KMS-11 (cell line): ENCODE results near the gene MYBL2.
"Not testable (repeated sequence)": the region's sequence is repeated elsewhere in the genome, so short reads cannot be mapped to it uniquely, and the experiment has no call there.

Source experiments
- H2AFZ ChIP-seq: fragments of 200-600 bp; sonication (generic); 2 replicates; pipeline ENCODE4 v1.6.1; 2016; ENCODE audit warnings: antibody characterized with exemption, mixed run types, low read depth
- H3K27ac ChIP-seq: fragments of 200-600 bp; sonication (generic); 2 replicates; pipeline ENCODE4 v1.6.1; 2016; ENCODE audit warnings: mild to moderate bottlenecking, mixed run types
- H3K27me3 ChIP-seq: fragments of 200-600 bp; sonication (generic); 2 replicates; pipeline ENCODE4 v1.6.1; 2017; ENCODE audit warnings: mild to moderate bottlenecking, low read depth, mixed run types, moderate library complexity; ENCODE audit not compliant: insufficient read depth
- H3K36me3 ChIP-seq: fragments of 200-600 bp; sonication (generic); 2 replicates; pipeline ENCODE4 v1.6.1; 2017; ENCODE audit warnings: mild to moderate bottlenecking, mixed run types; ENCODE audit not compliant: insufficient read depth
- H3K4me1 ChIP-seq: fragments of 200-600 bp; sonication (generic); 2 replicates; pipeline ENCODE4 v1.6.1; 2016; ENCODE audit warnings: mild to moderate bottlenecking, low read depth, mixed run types; ENCODE audit not compliant: poor library complexity, severe bottlenecking
- H3K4me2 ChIP-seq: fragments of 200-600 bp; sonication (generic); 2 replicates; pipeline ENCODE4 v1.7.0; 2016; ENCODE audit warnings: mild to moderate bottlenecking, mixed run types
- H3K4me3 ChIP-seq: fragments of 200-600 bp; sonication (generic); IDR thresholded peaks from 2 replicates; pipeline ENCODE4 v1.6.1; 2017; ENCODE audit warnings: low read depth, low read length, mixed read lengths; ENCODE audit not compliant: insufficient read depth
- H3K79me2 ChIP-seq: fragments of 200-600 bp; sonication (generic); 2 replicates; pipeline ENCODE4 v1.6.1; 2016; ENCODE audit warnings: low read depth, mixed run types; ENCODE audit not compliant: insufficient read depth
- H3K9ac ChIP-seq: fragments of 200-600 bp; sonication (generic); 2 replicates; pipeline ENCODE4 v1.6.1; 2016; ENCODE audit warnings: mild to moderate bottlenecking, mixed run types
- H4K20me1 ChIP-seq: fragments of 200-600 bp; sonication (generic); 2 replicates; pipeline ENCODE4 v1.6.1; 2016; ENCODE audit warnings: mild to moderate bottlenecking, mixed run types; ENCODE audit not compliant: insufficient read depth
- TF ChIP-seq, protein P1 (sequence below): fragments of 200-600 bp; sonication (generic); conservative IDR thresholded peaks from 2 replicates; pipeline ENCODE4 v1.6.1; 2017; ENCODE audit warnings: low read depth, mild to moderate bottlenecking, antibody characterized with exemption, low read length, moderate library complexity, mixed read lengths

Gene MYBL2

DNA sequence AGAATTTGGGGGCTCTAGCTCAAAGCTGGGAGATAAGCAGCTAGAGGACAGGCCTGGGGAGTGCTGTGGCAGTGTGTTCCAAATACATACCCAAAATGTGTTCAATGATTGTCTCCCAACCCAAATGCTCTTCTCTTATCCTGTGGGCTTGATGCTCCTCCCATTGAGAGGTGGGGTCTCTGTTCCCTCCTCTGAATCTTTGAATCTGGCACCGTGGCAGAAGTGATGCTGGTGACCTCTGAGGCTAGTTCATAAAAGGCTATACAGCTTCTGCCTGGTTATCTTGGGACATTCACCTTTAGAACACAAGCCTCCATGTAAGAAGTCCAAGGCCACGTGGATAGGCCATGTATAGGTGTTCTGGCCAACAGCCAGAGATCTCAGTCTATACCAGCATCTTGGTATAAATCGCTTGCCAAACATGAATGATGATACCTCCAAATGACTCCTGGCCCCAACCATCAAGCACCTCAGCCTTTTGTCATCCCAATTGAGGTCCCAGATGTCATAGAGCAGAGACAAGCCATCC lies 15.9 kb upstream of the MYBL2 start:
- TF ChIP-seq, protein P1, sequence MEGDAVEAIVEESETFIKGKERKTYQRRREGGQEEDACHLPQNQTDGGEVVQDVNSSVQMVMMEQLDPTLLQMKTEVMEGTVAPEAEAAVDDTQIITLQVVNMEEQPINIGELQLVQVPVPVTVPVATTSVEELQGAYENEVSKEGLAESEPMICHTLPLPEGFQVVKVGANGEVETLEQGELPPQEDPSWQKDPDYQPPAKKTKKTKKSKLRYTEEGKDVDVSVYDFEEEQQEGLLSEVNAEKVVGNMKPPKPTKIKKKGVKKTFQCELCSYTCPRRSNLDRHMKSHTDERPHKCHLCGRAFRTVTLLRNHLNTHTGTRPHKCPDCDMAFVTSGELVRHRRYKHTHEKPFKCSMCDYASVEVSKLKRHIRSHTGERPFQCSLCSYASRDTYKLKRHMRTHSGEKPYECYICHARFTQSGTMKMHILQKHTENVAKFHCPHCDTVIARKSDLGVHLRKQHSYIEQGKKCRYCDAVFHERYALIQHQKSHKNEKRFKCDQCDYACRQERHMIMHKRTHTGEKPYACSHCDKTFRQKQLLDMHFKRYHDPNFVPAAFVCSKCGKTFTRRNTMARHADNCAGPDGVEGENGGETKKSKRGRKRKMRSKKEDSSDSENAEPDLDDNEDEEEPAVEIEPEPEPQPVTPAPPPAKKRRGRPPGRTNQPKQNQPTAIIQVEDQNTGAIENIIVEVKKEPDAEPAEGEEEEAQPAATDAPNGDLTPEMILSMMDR: no peak
- H4K20me1 ChIP-seq: no peaks in the 10 kb centered on the region
- no peak overlapping the region for H3K9ac ChIP-seq
- H3K4me3 ChIP-seq: no peak overlapping the region
- H3K36me3 ChIP-seq: no peaks in the 10 kb centered on the region; the same call in 1 of the 2 replicates
- no peaks in the 10 kb centered on the region for H3K27me3 ChIP-seq
- H3K27ac ChIP-seq: no peak overlapping the region
- H2AFZ ChIP-seq: no peak overlapping the region
- H3K4me1 ChIP-seq: peaks cover 1% of the 10 kb centered on the region
- no peak overlapping the region for H3K4me2 ChIP-seq
- H3K79me2 ChIP-seq: no peaks in the 10 kb centered on the region

DNA sequence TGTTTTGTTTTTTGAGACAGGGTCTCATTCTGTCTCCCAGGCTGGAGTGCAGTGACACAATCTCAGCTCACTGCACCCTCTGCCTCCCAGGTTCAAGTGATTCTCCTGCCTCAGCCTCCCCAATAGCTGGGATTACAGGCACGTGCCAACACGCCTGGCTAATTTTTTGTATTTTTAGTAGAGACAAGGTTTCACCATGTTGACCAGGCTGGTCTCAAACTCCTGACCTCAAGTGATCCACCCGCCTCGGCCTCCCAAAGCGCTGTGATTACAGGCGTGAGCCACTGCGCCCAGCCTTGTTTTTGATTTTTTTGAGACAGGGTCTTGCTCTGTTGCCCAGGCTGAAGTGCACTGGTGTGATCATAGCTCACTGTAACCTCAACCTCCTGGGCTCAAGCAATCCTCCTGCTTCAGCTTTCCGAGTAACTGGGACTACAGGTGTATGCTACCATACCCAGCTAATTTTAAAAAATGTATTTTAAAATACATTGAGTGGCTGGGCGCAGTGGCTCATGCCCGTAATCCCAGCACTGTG lies 15.2 kb upstream of the MYBL2 start:
- H3K36me3 ChIP-seq, H3K27me3 ChIP-seq, H4K20me1 ChIP-seq, H3K4me1 ChIP-seq, H2AFZ ChIP-seq, H3K4me3 ChIP-seq, H3K9ac ChIP-seq, H3K27ac ChIP-seq, H3K4me2 ChIP-seq, H3K79me2 ChIP-seq: not testable (repeated sequence)

DNA sequence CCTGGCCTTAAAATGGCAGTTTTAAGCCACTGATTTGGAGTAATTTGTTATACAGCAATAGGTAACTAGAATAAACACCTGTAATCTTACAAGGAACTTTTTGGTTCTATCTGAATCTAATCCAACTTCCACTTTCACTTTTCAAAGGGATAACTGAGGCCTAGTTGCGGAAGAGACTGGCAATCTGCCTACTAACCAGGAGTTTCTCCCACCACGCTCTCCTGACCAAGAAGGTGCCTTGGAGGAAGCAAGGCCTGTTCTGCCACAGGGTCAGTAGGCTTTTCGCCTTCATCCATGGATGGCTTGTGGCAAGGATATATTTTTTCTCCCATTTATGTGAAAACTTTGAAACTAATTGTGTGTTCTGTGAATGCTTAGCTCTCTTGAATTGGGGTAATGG lies 12.9 kb upstream of the MYBL2 start:
- H3K27me3 ChIP-seq: no peaks in the 10 kb centered on the region
- H3K4me1 ChIP-seq: peaks cover 15% of the 10 kb centered on the region
- no peaks in the 10 kb centered on the region for H3K79me2 ChIP-seq
- H3K36me3 ChIP-seq: no peaks in the 10 kb centered on the region
- H4K20me1 ChIP-seq: no peaks in the 10 kb centered on the region
- no peak overlapping the region for H3K4me3 ChIP-seq
- H3K9ac ChIP-seq: no peak overlapping the region
- H3K4me2 ChIP-seq: no peak overlapping the region
- TF ChIP-seq, protein P1: no peak
- no peak overlapping the region for H3K27ac ChIP-seq
- H2AFZ ChIP-seq: no peak overlapping the region

DNA sequence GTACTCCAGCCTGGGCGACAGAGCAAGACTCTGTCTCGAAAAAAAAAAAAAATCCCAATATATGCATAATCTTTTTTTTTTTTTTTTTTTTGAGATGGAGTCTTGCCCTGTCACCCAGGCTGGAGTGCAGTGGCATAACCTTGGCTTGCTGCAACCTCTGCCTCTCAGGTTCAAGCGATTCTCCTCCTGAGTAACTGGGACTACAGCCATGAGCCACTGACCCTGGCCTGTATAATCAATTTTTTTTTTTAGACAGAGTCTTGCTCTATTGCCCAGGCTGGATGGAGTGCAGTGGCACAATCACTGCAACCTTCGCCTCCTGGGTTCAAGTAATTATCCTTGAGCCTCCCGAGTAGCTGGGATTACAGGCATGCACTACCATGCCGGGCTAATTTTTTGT lies 11.7 kb upstream of the MYBL2 start:
- not testable (repeated sequence) for H3K27ac ChIP-seq, H2AFZ ChIP-seq, H3K27me3 ChIP-seq, H3K79me2 ChIP-seq, H4K20me1 ChIP-seq, H3K4me3 ChIP-seq, H3K4me2 ChIP-seq, H3K36me3 ChIP-seq, H3K9ac ChIP-seq
- peaks cover 19% of the 10 kb centered on the region for H3K4me1 ChIP-seq

DNA sequence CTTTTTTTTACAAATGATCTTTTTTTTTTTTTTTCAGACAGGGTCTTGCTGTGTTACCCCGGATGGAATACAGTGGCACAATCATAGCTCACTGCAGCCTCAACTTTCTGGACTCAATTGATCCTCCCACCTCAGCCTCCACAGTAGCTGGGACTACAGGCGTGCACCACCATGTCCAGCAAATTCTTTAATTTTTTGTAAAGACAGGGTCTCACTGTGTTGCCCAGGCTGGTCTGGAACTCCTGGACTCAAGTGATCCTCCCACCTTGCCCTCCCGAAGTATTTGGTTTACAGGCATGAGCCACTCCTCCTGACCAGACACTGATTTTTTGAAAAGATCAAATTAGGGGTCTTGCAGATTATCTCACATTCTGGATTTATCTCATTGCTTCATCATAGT lies 11.0 kb upstream of the MYBL2 start:
- TF ChIP-seq, protein P1: no peak
- Histone ChIP-seq H3K27me3 (no peaks in the 10 kb centered on the region), H3K27ac (peak overlapping the region; percentile 85; the same call in 1 of the 2 replicates), H3K4me1 (peaks cover 19% of the 10 kb centered on the region), H3K9ac (peak overlapping the region; percentile 91; the same call in 1 of the 2 replicates), H3K4me3 (no peak overlapping the region), H2AFZ (peak overlapping the region; percentile 92), H3K79me2 (no peaks in the 10 kb centered on the region), H3K36me3 (no peaks in the 10 kb centered on the region), H3K4me2 (peak overlapping the region; percentile 82), H4K20me1 (no peaks in the 10 kb centered on the region)
